Mesenteric fat pad (tissue), 1 donor: ENCODE measurements around the gene CACNA2D2. TPM values are rescaled to one million over a fixed set of nuclear protein-coding genes. Genes with fewer than 3 reads are reported as not detected.

Experiments used
- DNase-seq: peaks from one replicate; pipeline ENCODE4 v3.0.0-alpha.2; 2020; ENCODE audit warnings: low spot score
- total RNA-seq: library from RNA; stranded (reverse); fragmentation: NEBNext Ultra II Directional; extraction: Animal tissue kit (Norgen Biotek cat#: 25700); gene quantifications from one replicate; pipeline ENCODE4 v1.2.1, GENCODE V29; 2021
- donor health status: DM: yes; HTN: yes; CAD: no.

CACNA2D2 gene
- total RNA-seq, 1 donor from 2014 or later, result 0.45 TPM

DNA sequence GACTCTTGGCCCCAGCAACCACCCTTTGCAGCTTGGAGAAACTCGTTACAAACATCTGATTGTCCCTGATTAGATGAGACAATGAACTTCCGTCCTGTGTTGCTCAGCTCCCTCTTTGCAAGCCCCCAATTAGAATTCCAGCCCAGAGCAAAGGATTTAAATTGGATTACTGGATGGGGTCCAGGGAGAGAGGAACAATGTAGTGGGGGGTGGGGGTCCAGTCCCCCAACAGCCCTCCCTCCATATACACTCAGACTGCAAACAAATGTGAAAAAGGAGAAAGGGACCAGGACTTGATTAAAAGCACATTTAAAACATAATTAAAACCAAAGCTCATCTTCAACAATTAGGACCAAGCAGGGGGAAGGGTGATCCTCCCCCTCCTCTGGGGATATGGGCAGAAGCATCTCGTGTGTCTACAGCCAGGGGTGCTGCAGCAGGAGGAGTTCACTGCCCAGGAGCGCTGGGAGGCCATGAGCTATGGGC, 72.4 kb downstream of the CACNA2D2 start:
- DNase-seq, result no peak

DNA sequence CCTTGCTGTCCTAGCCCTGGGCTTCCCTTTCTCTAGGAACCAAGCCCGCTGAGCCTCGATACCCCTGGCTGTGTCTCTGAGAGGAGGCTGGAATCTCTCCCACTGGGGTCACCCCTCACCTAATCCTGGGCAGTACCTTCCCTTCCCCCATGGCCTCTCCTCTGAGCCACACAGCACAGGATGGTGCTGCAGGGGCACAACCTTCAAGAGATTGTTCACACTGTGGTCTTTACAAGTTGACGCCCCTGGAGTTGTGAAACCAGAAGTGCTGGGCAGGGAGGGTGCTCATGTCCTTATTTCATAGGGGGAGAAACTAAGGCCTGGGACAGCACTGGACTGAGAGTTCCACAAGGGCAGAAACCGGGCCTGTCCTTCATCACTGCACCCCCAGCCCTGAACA, 73.2 kb downstream of the CACNA2D2 start:
- no peak for DNase-seq

DNA sequence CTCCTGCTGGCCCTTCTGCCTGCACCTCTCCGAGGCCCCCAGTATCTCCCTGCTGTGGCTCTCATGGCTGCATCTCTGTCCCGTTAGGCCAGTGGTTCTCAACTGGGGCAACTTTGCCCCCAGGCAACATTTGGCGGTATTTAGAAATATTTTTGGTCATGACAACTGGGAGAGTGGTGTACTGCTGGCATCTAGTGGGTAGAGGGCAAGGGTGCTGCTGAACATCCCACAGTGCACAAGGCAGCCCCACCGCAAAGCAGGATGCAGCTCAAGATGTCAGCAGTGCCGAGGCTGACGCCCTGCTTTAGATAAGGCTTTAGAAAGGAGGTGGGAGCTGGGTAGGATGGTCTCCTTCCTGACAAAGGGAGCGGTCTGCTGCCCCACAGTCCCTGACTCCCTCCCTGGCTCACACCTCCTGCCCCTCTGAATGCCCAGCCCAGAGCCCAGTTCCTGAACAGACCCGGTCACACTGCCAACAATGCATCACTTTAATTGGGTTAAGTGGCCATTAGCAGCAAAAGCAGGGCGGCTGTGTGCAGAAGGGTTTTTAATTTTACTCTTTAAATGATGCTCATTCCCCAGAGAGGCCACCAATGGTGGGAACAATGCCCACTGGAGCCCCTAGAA, 75.3 kb downstream of the CACNA2D2 start:
- DNase-seq, result no peak

GRCh38 chr3:50427217-50427616, 76.2 kb downstream of the CACNA2D2 start:
- DNase-seq, result no peak

DNA sequence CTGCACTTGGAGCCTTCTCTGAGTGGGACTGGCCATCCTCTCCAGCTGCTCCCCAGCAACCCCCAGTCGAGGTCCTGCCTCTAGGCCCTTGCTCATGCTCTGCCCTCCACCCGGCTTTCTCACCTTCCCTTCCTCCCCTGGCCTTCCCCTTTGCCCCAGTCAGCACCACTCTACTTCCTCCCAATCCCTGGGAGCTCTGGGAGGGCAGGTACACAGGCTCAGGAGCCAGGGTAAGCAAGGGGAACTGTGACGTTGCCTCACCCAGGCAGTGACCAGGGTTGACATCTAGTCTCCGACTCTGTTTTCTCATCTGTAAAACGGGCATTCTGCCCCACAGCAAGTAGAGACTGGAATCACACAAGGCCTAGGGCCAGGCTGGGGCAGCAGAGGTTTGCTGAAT, 77.5 kb downstream of the CACNA2D2 start:
- no peak for DNase-seq

- DNase-seq, result no peak
These were observed 79.9 kb downstream of the CACNA2D2 start for GRCh38 chr3:50423543-50423942.

- no peak for DNase-seq
These were observed 81.3 kb downstream of the CACNA2D2 start for GRCh38 chr3:50422153-50422552.

GRCh38 chr3:50419595-50420370, 83.7 kb downstream of the CACNA2D2 start:
- DNase-seq, result no peak

DNA sequence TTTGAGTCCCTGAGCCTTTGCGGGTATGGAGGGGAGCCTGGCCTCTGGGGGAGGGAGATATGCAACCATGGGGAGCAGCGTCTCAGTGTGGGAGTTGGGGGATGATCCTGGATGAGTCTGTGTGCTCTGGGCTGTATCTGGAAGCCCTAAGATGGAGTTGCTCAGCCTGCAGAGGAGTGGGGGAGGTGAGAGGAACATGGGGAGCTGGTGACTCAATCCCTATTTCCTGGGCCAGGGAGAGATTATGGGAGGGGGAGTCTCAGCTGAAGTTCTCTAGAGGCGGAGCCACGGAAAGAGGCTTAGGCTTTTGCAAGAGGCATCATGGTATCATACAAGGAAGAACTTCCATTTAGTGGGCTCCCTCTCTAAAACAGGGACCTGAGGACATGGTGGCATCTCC, 84.6 kb downstream of the CACNA2D2 start:
- DNase-seq, result no peak

DNA sequence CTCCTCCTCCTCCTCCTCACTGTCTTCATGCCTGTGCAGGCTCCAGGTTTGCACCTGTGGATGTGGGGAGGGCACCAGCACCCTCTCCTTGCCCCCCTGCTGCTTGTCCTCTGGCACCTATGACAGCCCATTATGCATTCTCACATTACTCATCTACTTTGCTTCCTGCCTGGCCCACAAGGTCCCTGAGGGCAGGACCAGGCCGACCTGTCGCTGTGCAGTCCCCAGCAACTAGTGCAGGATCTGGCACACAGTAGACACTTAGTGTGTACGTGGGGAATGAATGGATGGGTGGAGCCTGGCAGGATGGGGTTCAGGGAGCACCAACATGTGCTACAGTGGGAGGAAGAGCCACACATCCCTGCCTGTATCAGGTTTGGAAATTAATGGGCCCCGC, 85.8 kb downstream of the CACNA2D2 start:
- no peak for DNase-seq

DNA sequence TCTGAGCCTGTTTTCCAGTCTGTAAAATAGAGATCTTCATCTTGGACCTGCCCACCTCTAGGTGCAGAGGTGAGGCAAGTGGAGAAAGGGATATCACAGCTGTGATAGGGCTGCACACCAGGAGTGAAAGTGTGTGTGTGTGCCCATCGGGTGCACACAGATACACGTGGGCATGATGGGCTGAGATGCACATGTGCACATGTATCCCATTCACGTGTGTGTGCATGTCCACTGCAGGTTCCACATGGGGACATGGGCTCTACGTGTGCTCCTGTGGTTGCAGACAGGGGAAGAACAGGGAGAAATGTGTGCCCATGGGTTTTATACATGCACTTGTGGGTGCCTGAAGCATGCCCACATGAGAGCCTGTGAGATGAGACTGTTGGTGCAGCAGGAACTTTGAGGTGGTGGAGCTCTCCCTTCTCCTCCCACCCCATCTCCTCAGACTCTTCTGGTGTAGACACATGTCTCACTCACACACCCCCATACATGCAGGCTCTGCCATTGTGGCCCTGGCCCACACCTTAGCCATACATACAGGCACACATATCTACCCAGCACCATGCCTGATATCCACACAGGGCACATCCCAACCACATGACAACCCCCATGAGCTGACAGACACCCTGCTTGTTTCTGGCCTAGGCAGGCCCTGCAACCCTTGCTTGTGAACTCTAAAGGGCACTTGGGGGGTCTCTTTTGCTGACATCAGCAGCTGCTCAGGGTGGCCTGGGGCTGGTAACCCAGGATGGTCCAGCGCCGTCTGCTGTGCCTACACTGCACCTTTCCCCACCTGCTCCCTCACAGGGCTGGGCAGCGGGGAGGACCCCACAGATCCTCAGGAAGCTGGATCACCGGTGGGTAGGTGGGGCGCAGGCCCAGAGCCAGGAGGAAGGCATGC, 86.4 kb downstream of the CACNA2D2 start:
- DNase-seq, result no peak

DNA sequence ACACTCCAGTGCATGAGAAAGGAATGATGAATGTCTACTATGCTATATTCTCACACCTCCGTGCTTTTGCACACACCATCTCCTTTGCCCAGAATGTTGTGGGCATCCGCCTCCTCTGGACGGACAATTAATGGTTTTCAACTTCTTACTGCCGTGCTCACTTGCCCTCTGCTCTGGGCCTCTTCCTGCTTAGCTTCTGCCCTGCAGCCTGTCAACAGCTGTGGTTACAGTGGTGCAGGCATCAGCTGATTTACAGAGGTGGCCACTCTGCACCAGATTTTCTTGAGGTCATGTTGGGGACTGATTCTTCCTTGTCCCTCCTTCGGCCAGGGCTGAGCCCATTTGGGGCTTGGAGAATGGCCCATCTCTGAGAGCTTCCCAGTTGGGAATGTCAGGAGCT, 87.6 kb downstream of the CACNA2D2 start:
- no peak for DNase-seq

GRCh38 chr3:50415061-50415460, 88.4 kb downstream of the CACNA2D2 start:
- no peak for DNase-seq

GRCh38 chr3:50414616-50415015, 88.8 kb downstream of the CACNA2D2 start:
- no peak for DNase-seq

- DNase-seq, result no peak
These were observed 91.1 kb downstream of the CACNA2D2 start for GRCh38 chr3:50412231-50412754.

DNA sequence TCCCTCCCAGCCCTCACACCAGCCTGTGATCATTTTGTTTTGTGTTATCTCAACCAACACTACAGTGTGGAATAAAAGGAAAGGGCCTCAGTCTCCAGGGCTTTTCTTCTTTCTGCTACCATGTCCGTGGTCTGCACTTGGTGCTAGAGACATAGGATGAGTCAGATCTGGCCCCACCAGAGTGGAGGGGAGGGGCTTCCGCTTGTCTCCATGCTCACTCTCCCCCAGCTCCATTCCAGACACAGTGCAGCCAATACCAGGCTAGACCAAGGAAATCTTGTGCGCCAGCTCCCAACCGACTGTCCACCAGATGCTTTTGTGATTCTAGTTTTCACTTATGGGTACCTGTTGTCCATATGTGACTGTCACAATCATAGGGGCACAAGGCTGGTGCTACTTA, 92.2 kb downstream of the CACNA2D2 start:
- no peak for DNase-seq

GRCh38 chr3:50410608-50411139, 92.8 kb downstream of the CACNA2D2 start:
- no peak for DNase-seq

- no peak for DNase-seq
These were observed 93.2 kb downstream of the CACNA2D2 start for GRCh38 chr3:50410185-50410584.

DNA sequence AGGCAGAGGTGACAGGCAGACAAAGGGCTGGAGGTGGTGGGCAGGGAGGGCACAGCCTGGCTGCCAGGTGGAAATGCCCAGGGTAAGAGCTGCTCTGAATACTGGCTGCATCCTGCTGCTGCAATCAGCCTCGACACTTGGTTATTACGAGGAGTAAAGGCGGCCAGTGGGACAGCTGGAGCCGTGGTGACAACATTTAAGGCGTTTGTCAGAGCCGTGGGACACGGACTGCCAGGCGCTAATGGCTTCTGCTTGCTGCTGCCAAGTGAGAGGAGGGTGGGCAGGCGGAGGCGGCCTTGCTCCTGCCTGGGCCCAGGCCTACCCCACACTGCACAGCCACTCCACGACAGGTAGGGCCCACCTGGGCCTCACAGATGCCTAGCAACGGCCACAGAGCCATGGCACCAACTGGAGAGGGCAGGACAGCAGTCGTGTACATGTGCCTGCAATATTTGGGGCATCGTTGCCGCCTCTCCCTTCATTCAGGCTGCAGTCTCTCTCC, 94.9 kb downstream of the CACNA2D2 start:
- no peak for DNase-seq

GRCh38 chr3:50406487-50406886, 96.9 kb downstream of the CACNA2D2 start:
- DNase-seq, result no peak

DNA sequence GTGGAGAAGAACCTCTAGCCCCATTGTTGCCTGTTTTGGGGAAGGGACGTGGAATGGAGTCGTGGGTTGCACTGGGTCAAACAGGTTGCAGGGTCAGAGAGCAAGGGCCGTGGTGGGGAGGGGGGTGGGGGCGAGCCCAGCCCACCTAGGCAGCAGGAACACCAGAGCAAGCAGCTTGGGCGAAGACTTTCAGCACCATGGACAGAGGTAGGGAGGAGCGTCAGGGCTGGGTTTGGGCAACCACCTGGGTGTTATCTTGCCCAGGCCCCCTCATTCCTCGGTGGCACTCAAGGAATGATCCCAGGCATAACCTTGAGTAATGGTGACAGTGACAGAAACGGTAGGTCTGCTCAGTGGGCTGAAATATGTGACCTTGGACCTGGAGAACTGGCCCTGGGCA, 98.2 kb downstream of the CACNA2D2 start:
- DNase-seq, result no peak
